MCF 10A (cell line): ENCODE measurements around the gene MRPL47. TPM values are rescaled to one million over a fixed set of nuclear protein-coding genes. Genes with fewer than 3 reads are reported as not detected.

Experiments used
- BruUV-seq: library from RNA; stranded (reverse); fragments of 400-500 nt; replicated peaks from 2 replicates; lab custom pipeline; 2021; lab: Mats Ljungman, UMichigan
- CTCF ChIA-PET: fragments of 300-600 bp; sonication (Branson Sonifier 250); formaldehyde crosslinking; extraction: SDS; loops from one replicate; lab custom pipeline; 2021; ENCODE audit warnings: antibody characterized with exemption, inconsistent platforms; lab: Yijun Ruan, JAX
- POLR2A ChIA-PET: fragments of 300-600, 350-650 bp; sonication (Branson Sonifier 250); formaldehyde crosslinking; extraction: SDS; loops from one replicate; lab custom pipeline; 2020; ENCODE audit warnings: antibody characterized with exemption, inconsistent platforms; lab: Yijun Ruan, JAX
- DNase-seq: peaks from one replicate; pipeline ENCODE4 v3.0.0-alpha.2; 2018; ENCODE audit not compliant: unreplicated experiment
- H3K27ac Mint-ChIP-seq: one replicate; pipeline ENCODE4 v1.8.0; 2022; ENCODE audit warnings: mild to moderate bottlenecking, low read depth, mixed read lengths; ENCODE audit not compliant: unreplicated experiment
- H3K27me3 Mint-ChIP-seq: one replicate; pipeline ENCODE4 v1.8.0; 2022; ENCODE audit warnings: mixed read lengths; ENCODE audit not compliant: insufficient read depth, unreplicated experiment
- H3K36me3 Mint-ChIP-seq: one replicate; pipeline ENCODE4 v1.8.0; 2022; ENCODE audit warnings: mild to moderate bottlenecking, moderate library complexity, mixed read lengths; ENCODE audit not compliant: insufficient read depth, unreplicated experiment
- H3K4me1 Mint-ChIP-seq: one replicate; pipeline ENCODE4 v1.8.0; 2022; ENCODE audit warnings: mixed read lengths; ENCODE audit not compliant: insufficient read depth, unreplicated experiment
- H3K4me3 Mint-ChIP-seq: one replicate; pipeline ENCODE4 v1.8.0; 2022; ENCODE audit warnings: mild to moderate bottlenecking, moderate library complexity, mixed read lengths; ENCODE audit not compliant: unreplicated experiment
- H3K9me3 Mint-ChIP-seq: one replicate; pipeline ENCODE4 v1.8.0; 2022; ENCODE audit warnings: mixed read lengths; ENCODE audit not compliant: unreplicated experiment
- intact Hi-C: fragments of 100-400 bp; cut with micrococcal nuclease; formaldehyde crosslinking; loops from 2 replicates; pipeline ENCODE4 v1.14.1; 2022
- total RNA-seq: library from RNA; stranded (reverse); gene quantifications from 2 replicates; pipeline ENCODE4 v1.2.3, GENCODE V29; 2022
- TF ChIP-seq, protein P1 (sequence below): fragments of 200-600 bp; IDR thresholded peaks from one replicate; pipeline ENCODE4 v1.8.0; 2022; ENCODE audit warnings: antibody characterized with exemption, mild to moderate bottlenecking; ENCODE audit not compliant: unreplicated experiment

Gene MRPL47
- total RNA-seq, 1 experiment from 2014 or later, result 63.4 TPM

DNA sequence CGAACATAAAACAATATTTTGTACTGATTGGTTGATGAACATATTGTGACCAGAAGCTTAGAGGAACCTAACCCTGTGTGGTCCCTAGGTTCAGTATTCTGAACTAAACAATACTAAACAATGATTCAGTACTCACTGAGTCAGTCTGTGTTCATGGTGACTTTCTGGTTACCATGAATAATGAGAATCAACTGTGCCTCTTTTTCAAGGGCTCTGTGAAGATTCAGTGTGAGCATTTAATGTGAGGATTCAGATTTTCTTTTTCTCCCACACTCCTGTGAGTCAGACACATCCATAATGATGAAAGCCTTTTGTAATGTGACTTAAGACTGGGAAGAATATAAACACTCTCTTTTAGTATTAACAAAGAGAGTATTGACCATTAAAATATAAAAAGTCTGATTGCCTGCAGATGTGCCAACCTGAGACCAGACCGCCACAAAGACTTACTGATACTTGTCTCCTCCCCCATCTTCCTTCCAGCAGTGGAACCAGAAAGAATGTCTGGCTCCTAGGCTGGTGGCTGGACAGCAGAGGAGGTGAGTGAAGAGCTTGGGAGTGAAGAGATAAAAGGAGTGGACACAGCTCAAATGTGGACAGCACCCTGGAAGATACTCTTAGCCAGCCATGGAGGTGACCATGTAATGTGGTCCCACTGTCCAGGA, 59.3 kb downstream of the MRPL47 start:
- BruUV-seq, result no TSS peak
- ChIA-PET POLR2A (interaction anchor here (0.7 kb wide), 1 partner anchor 69 kb away, joined by 3 read pairs; no protein-coding TSS in a partner anchor), CTCF (interaction anchor here (0.5 to 0.6 kb wide), 2 partner anchors 22 to 141 kb away, joined by 3 read pairs; no protein-coding TSS in a partner anchor)
- H3K27me3 Mint-ChIP-seq, result no peaks in the 10 kb centered on the region
- no peaks in the 10 kb centered on the region for H3K36me3 Mint-ChIP-seq
- H3K9me3 Mint-ChIP-seq, result peaks cover 8% of the 10 kb centered on the region
- no peak overlapping the region for H3K27ac Mint-ChIP-seq
- H3K4me3 Mint-ChIP-seq, result no peak overlapping the region
- intact Hi-C loops, result no loop called here
- DNase-seq, result peak; percentile 22
- H3K4me1 Mint-ChIP-seq, result no peaks in the 10 kb centered on the region
- TF ChIP-seq, protein P1, sequence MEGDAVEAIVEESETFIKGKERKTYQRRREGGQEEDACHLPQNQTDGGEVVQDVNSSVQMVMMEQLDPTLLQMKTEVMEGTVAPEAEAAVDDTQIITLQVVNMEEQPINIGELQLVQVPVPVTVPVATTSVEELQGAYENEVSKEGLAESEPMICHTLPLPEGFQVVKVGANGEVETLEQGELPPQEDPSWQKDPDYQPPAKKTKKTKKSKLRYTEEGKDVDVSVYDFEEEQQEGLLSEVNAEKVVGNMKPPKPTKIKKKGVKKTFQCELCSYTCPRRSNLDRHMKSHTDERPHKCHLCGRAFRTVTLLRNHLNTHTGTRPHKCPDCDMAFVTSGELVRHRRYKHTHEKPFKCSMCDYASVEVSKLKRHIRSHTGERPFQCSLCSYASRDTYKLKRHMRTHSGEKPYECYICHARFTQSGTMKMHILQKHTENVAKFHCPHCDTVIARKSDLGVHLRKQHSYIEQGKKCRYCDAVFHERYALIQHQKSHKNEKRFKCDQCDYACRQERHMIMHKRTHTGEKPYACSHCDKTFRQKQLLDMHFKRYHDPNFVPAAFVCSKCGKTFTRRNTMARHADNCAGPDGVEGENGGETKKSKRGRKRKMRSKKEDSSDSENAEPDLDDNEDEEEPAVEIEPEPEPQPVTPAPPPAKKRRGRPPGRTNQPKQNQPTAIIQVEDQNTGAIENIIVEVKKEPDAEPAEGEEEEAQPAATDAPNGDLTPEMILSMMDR, result no peak

GRCh38 chr3:179542375-179542774, 62.1 kb downstream of the MRPL47 start:
- peaks cover 8% of the 10 kb centered on the region for H3K9me3 Mint-ChIP-seq
- no peak overlapping the region for H3K4me3 Mint-ChIP-seq
- H3K27me3 Mint-ChIP-seq, result no peaks in the 10 kb centered on the region
- H3K4me1 Mint-ChIP-seq, result no peaks in the 10 kb centered on the region
- CTCF ChIA-PET, result no interaction called here
- POLR2A ChIA-PET, result no interaction called here
- no peaks in the 10 kb centered on the region for H3K36me3 Mint-ChIP-seq
- no peak for DNase-seq
- H3K27ac Mint-ChIP-seq, result no peak overlapping the region
- intact Hi-C loops, result no loop called here
- TF ChIP-seq, protein P1, result no peak
- BruUV-seq, result no TSS peak

DNA sequence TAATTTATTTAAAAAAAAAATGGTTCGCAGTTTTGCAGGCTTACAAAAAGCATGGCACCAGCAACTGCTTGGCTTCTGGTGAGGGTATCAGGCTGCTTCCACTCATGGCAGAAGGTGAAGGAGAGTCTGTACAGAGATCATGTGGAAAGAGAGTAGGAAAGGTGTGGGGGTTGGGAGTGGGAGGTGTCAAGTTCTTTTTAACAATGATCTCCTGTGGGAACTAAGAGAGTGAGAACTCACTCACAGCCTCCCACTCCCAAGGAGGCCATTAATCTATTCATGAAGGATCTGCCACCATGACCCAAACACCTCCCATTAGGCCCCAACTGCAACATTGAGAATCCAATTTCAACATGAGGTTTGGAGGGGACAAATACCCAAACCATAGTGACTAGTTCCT, 62.8 kb downstream of the MRPL47 start:
- ChIA-PET POLR2A (no interaction called here), CTCF (no interaction called here)
- TF ChIP-seq, protein P1, result no peak
- BruUV-seq, result no TSS peak
- no peaks in the 10 kb centered on the region for H3K4me1 Mint-ChIP-seq
- H3K27me3 Mint-ChIP-seq, result no peaks in the 10 kb centered on the region
- no peaks in the 10 kb centered on the region for H3K36me3 Mint-ChIP-seq
- intact Hi-C loops, result no loop called here
- no peak overlapping the region for H3K27ac Mint-ChIP-seq
- peaks cover 8% of the 10 kb centered on the region for H3K9me3 Mint-ChIP-seq
- no peak overlapping the region for H3K4me3 Mint-ChIP-seq
- DNase-seq, result no peak

DNA sequence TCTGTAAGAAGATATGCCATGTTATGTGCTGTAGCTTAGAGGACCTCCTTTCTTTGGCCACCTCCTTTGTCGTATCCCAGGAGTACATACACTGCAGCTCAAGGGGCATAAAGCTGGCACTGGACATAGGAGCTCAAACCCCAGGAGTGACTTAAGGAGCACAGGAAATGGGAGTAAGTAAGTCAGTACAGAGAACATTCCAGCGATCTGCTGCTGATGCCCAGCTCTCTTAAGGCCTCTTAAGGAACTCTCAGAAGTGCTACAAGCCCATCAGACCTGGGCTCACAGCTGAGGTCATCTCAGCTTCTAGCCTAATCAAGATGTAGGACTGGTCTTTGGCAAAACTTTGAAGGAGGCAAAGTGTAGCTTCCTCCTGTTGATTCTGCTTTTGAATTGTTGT, 63.3 kb downstream of the MRPL47 start:
- H3K36me3 Mint-ChIP-seq, result no peaks in the 10 kb centered on the region
- no peak overlapping the region for H3K27ac Mint-ChIP-seq
- ChIA-PET CTCF (interaction anchor here (0.7 kb wide), 1 partner anchor 219 kb away, joined by 3 read pairs; no protein-coding TSS in a partner anchor), POLR2A (interaction anchor here (0.7 kb wide), 1 partner anchor 9 kb away, joined by 3 read pairs; no protein-coding TSS in a partner anchor)
- DNase-seq, result no peak
- no peaks in the 10 kb centered on the region for H3K4me1 Mint-ChIP-seq
- no peaks in the 10 kb centered on the region for H3K27me3 Mint-ChIP-seq
- intact Hi-C loops, result no loop called here
- peaks cover 8% of the 10 kb centered on the region for H3K9me3 Mint-ChIP-seq
- no TSS peak for BruUV-seq
- TF ChIP-seq, protein P1, result no peak
- no peak overlapping the region for H3K4me3 Mint-ChIP-seq

Other genes with a start within 250 kb of the MRPL47 start
- 20.3 and 20.8 TPM in 2 replicates for gene GNB4, start 153.2 kb downstream of the MRPL47 start, total RNA-seq
- 46.2 and 57.1 TPM in 2 replicates for gene ACTL6A, start 41.7 kb downstream of the MRPL47 start, total RNA-seq
- 88.2 and 115 TPM in 2 replicates for gene NDUFB5, start 156 bp upstream of the MRPL47 start, total RNA-seq
- gene USP13, start 48.4 kb upstream of the MRPL47 start, total RNA-seq, result 9.7 and 11.6 TPM in 2 replicates